Islet of Langerhans (tissue), 1 donor: Measurements from ENCODE around the gene TM4SF1.
A peak's percentile ranks its signal among the peaks of the same experiment; 100 is the strongest.
"Not testable (repeated sequence)": the region's sequence is repeated elsewhere in the genome, so short reads cannot be mapped to it uniquely, and the experiment has no call there.

ENCODE experiments used
- FAIRE-seq: peaks from one replicate; lab custom pipeline; 2011; peaks lifted over from hg19 to GRCh38; lab: Jason Lieb, UNC

Gene TM4SF1

GRCh38 chr3:149395107-149396089 is 17.9 kb upstream of the TM4SF1 start:
- peak; percentile 85 for FAIRE-seq

- FAIRE-seq: peak; percentile 90
Observed at GRCh38 chr3:149393345-149394160, 16.1 kb upstream of the TM4SF1 start.

- no peak for FAIRE-seq
Observed at GRCh38 chr3:149391960-149392359, 14.5 kb upstream of the TM4SF1 start.

DNA sequence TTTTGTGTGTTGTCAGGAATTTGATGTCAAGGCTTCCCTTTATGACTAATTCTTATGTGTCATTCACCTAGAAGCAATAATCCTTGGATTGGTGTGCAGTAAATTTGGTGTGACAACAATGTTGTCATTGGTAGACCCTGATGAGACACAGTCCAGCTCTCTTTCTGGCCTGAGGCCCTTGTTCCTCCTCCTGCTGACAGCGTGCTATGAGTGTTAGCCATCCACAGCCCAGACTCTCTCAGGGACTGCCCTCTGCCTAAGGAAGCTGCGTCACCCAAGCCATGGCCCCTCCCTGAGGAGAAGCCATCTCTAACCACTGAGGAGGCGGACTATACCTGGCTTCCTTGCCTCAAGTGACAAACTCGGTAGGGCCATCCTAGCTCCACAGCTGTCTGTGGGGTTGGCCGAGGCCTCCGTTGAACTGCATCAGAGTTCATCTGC is 13.3 kb upstream of the TM4SF1 start:
- no peak for FAIRE-seq

DNA sequence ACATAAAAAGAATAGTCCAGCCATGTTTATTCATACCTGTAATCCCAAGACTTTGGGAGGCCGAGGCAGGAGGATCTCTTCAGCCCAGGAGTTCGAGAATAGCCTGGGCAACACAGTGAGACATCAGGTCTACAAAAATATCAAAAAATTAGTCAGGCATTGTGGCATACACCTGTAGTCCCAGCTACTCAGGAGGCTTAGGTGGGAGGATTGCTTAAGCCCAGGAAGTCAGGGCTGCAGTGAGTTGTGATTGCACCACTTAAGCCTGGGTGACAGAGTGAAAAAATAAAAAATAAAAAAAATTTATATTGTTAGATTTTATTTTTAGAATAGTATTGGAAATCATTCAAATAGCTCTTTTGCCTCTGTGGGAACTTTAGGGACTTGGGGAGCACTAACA is 12.8 kb upstream of the TM4SF1 start:
- FAIRE-seq: no peak

GRCh38 chr3:149388531-149389417 is 11.3 kb upstream of the TM4SF1 start:
- no peak for FAIRE-seq

- no peak for FAIRE-seq
Observed at GRCh38 chr3:149388001-149388440, 10.6 kb upstream of the TM4SF1 start.

DNA sequence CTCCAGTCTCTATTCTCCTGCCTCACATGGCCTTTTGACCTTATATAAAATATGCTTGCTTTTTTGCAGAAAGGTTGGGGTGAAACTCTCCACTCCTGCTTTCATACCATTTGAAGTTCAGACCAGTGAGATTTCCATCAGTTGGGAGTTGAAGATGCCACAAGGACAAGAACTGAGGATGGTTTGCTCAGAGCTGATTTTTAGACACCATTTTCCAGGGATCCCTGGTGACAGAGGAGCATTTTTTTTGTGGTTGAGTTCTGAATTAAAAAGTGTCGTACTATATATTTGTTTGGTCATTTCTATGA is 8.8 kb upstream of the TM4SF1 start:
- FAIRE-seq: no peak

- FAIRE-seq: no peak
Observed at GRCh38 chr3:149385617-149386298, 8.3 kb upstream of the TM4SF1 start.

DNA sequence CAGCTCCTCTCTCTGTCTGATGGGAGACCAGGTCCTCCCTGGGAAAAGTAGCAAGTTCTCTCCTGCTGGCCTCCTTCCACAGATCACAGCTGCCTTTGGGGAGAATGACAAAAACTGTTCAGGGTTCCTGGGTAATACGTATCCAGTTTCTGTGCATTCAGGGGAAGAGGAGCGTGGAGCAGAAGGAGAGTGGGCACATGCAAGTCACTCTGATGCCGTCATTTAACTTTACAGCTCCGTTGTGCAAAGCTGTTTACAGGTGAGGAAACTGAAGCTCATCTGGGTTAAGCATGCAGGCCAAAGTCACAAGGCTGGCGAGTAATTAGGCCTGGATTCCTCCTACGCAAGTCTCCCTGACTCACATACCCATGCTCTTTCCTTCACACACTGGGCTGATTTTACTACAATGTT is 7.5 kb upstream of the TM4SF1 start:
- FAIRE-seq: no peak

DNA sequence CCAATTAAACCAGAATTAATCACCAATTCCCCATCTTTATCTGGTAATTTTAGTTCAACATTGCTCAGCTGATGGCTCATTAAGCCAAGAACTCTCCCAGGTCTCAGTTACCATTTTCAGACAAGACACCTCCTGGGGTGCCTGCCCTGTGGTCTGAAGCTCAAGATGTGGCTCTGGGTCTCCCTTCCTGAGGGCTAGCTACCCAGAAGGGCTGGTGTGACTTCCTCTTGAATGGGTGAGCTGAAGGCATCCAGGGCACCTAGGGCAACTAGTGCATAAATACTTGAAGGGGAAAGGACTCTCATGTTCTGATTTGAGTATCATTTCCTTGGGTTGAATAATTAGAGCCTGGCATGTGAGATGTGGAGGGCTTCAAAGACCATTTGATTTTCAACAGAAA is 6.7 kb upstream of the TM4SF1 start:
- no peak for FAIRE-seq

GRCh38 chr3:149383703-149384102 is 6.3 kb upstream of the TM4SF1 start:
- FAIRE-seq: no peak

GRCh38 chr3:149382518-149382917 is 5.1 kb upstream of the TM4SF1 start:
- no peak for FAIRE-seq

GRCh38 chr3:149382101-149382467 is 4.6 kb upstream of the TM4SF1 start:
- FAIRE-seq: no peak

DNA sequence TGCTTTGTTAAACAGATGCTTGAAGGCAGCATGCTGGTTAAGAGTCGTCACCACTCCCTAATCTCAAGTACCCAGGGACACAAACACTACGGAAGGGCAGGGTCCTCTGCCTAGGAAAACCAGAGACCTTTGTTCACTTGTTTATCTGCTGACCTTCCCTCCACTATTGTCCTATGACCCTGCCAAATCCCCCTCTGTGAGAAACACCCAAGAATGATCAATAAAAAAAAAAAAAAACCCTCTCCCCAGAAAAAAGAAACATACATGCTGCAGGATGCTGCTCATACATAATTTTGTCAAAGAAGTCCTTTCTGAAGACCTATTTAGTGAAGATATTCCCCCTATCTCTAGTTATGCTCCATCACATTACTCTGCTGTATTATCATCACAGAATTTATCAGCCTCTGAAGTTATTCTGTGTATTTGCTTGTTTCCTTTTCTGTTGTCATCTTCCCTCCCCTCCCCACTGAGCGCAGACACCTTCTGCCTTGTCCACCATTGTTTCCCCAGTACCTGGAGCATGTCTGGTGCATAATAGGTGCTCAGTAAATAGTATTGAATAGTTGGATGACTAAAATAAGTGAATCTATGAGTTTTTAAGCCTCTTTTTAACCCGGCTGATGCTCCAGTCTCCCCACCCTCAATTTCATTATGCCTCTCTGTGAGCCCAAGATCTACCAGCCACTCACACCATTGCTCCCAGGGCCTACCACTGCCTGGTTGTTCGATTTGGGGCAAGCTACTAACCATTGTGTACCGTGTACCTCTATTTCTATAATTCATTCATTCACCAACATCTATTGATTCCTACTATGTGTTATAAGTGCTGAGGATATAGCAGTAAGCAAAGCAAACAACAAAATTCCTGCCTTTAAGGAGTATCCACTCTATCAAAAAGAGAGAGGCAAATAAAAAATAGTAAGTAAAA is 4.0 kb upstream of the TM4SF1 start:
- FAIRE-seq: no peak

GRCh38 chr3:149380220-149380619 is 2.8 kb upstream of the TM4SF1 start:
- FAIRE-seq: not testable (repeated sequence)

DNA sequence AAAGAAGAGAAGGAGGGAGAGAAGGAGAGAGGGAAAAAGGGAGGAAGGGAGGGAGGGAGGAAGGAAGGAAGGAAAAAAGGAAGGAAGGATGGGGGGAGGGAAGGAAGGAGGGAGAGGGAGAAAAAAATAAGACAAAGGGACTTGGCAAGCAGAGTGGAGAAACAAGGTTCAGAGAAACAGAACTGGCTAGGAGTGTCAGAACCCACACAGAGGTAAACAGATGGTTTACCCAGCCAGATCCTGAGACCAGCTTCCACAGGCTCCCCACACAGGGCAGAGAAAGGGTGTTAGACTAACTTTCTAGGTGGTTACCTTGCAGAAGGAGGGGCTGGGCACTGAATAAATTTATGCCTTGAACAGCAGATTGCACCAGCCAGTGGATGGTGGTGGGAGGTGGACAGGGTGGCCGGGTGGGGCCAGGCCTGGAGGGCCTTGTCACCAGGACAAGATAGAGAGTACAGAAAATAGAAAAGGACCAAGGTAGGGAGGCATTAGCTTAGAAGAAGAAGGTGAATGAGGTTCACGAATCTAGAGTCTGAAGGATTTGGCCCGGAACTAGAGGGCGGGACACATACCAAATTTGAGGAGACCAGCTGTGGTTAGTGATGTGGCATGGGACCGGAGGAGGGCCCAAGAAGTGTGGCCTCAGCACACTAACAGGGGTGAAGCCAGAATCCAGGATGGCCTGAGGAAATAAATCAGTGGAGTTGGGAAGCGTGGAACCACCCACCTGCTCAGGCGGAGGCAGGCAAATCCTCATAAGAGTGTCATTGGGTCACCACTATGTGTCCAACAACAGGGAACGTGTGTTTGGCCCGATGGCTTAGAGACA is 1.2 kb upstream of the TM4SF1 start:
- FAIRE-seq: no peak

- FAIRE-seq: no peak
Observed at GRCh38 chr3:149376718-149377407, 586 bp downstream of the TM4SF1 start.
